Fibroblast of villous mesenchyme (primary cell): Measurements from ENCODE around the gene STEAP1B. TPM values are rescaled to one million over a fixed set of nuclear protein-coding genes. Genes with fewer than 3 reads are reported as not detected.

Experiments used
- DNase-seq: peaks from one replicate; pipeline ENCODE4 v3.0.0-alpha.2; 2010; ENCODE audit warnings: low read depth
- H3K4me3 ChIP-seq: 2 replicates; pipeline ENCODE4 v1.5.1; 2011; ENCODE audit warnings: low read depth, mild to moderate bottlenecking, low read length
- CTCF ChIP-seq: IDR thresholded peaks from 2 replicates; pipeline ENCODE4 v1.5.1; 2012; ENCODE audit warnings: low read depth, mild to moderate bottlenecking, low read length; ENCODE audit not compliant: insufficient read depth
- total RNA-seq: library from RNA; depleted of rRNA; stranded (reverse); fragments of >200 nt; gene quantifications from 2 replicates; pipeline ENCODE4 v1.2.3, GENCODE V29; 2012

The STEAP1B gene
- total RNA-seq, 1 donor, result 11.7 TPM

- no peak for DNase-seq
- no peak overlapping the region for H3K4me3 ChIP-seq
- no peak for TF ChIP-seq CTCF
These were observed 72.9 kb downstream of the STEAP1B start for GRCh38 chr7:22427104-22427503.

GRCh38 chr7:22426463-22427094, 73.4 kb downstream of the STEAP1B start:
- no peak for TF ChIP-seq CTCF

GRCh38 chr7:22425361-22425760, 74.6 kb downstream of the STEAP1B start:
- no peak overlapping the region for H3K4me3 ChIP-seq
- no peak for TF ChIP-seq CTCF
- DNase-seq, result no peak

More at GRCh38 chr7:22426463-22427094, 73.4 kb downstream of the STEAP1B start:
- no peak for DNase-seq
- no peak overlapping the region for H3K4me3 ChIP-seq

GRCh38 chr7:22422831-22423615, 77.0 kb downstream of the STEAP1B start:
- no peak for TF ChIP-seq CTCF
- DNase-seq, result no peak
- no peak overlapping the region for H3K4me3 ChIP-seq

- DNase-seq, result no peak
- no peak for TF ChIP-seq CTCF
- no peak overlapping the region for H3K4me3 ChIP-seq
These were observed 78.9 kb downstream of the STEAP1B start for GRCh38 chr7:22420973-22421635.

- H3K4me3 ChIP-seq, result no peak overlapping the region
- DNase-seq, result no peak
- TF ChIP-seq CTCF, result no peak
These were observed 80.0 kb downstream of the STEAP1B start for GRCh38 chr7:22420008-22420407.
